Kidney (tissue), 14 donors: ENCODE measurements around the gene SLC5A5. TPM values are rescaled to one million over a fixed set of nuclear protein-coding genes. Genes with fewer than 3 reads are reported as not detected.

Source experiments
- DNase-seq, 5 donors: peaks; one replicate each; pipeline ENCODE4 v3.0.0-alpha.2; 2013 to 2020
- FAIRE-seq: peaks from 2 replicates; lab custom pipeline; 2012; peaks lifted over from hg19 to GRCh38; lab: Jason Lieb, UNC
- H3K27ac ChIP-seq, 2 donors: one replicate each; pipeline ENCODE4 v1.7.0; 2013; ENCODE audit warnings: low read depth in 2 of 2, low read length in 2 of 2, inconsistent platforms in 1 of 2
- H3K27me3 ChIP-seq: one replicate; pipeline ENCODE4 v1.7.1; 2013; ENCODE audit warnings: low read length, inconsistent platforms; ENCODE audit not compliant: control insufficient read depth, insufficient read depth
- H3K36me3 ChIP-seq, 3 donors: one replicate each; pipeline versions ENCODE4 v1.7.0 to v1.7.1; 2013; ENCODE audit warnings: low read length in 3 of 3, control low read depth in 1 of 3, inconsistent platforms in 1 of 3; ENCODE audit not compliant: insufficient read depth in 3 of 3, control insufficient read depth in 2 of 3
- H3K4me1 ChIP-seq, 3 donors: one replicate each; pipeline versions ENCODE4 v1.7.0 to v1.7.1; 2013; ENCODE audit warnings: low read length in 3 of 3, inconsistent platforms in 1 of 3, low read depth in 1 of 3; ENCODE audit not compliant: control insufficient read depth in 2 of 3, insufficient read depth in 2 of 3
- H3K4me3 ChIP-seq, 3 donors: one replicate each; pipeline versions ENCODE4 v1.7.0 to v1.8.1; 2013; ENCODE audit warnings: low read length in 3 of 3, control low read depth in 1 of 3, inconsistent platforms in 1 of 3
- H3K9ac ChIP-seq, 3 donors: one replicate each; pipeline versions ENCODE4 v1.7.0 to v1.7.1; 2013; ENCODE audit warnings: low read length in 3 of 3, control low read depth in 1 of 3, inconsistent platforms in 1 of 3
- H3K9me3 ChIP-seq, 3 donors: one replicate each; pipeline versions ENCODE4 v1.7.0 to v1.7.1; 2013; ENCODE audit warnings: low read length in 3 of 3, control low read depth in 1 of 3, inconsistent platforms in 1 of 3; ENCODE audit not compliant: control insufficient read depth in 2 of 3, insufficient read depth in 1 of 3
- CTCF ChIP-seq: IDR thresholded peaks from 3 replicates; pipeline ENCODE4 v1.5.1; 2012; ENCODE audit warnings: mild to moderate bottlenecking, moderate library complexity, borderline replicate concordance; ENCODE audit not compliant: insufficient read depth; ENCODE audit errors: extremely low read depth
- intact Hi-C: fragments of 100-400 bp; cut with DNase I; formaldehyde crosslinking; loops from one replicate; pipeline ENCODE4 v1.11.1; 2022
- polyA plus RNA-seq: library from polyadenylated mRNA; stranded (reverse); fragments of 350-450 nt; fragmentation: Illumina TruSeq; extraction: RNeasy Lipid Tissue Mini Kit (QIAGEN cat#74804); gene quantifications from one replicate; pipeline ENCODE4 v1.2.3, GENCODE V29; 2014; ENCODE audit warnings: low read depth, low replicate concordance; ENCODE audit not compliant: insufficient read depth
- total RNA-seq: library from RNA; stranded (reverse); fragmentation: NEBNext Ultra II Directional; extraction: Animal tissue kit (Norgen Biotek cat#: 25700); gene quantifications from one replicate; pipeline ENCODE4 v1.2.1, GENCODE V29; 2021
- donor health status: control.
- donor health status: control.
- donor health status: control.
- donor health status: control.
- donor health status: control.
- donor health status: DM: yes; HTN: yes; CAD: no.
- donor health status: Normal renal cell carcinoma (clear cell type).

SLC5A5 gene
- total and polyA plus RNA-seq, 2 donors from 2014 or later: 0.16 TPM; not detected in 1

- Histone ChIP-seq H3K4me3 (peak overlapping the region; percentile 63 to 94 (median 83)), H3K27ac (peak overlapping the region in 1 of 2 donors; percentile 90), H3K9me3 (no peaks in the 10 kb centered on the region), H3K9ac (peak overlapping the region; percentile 67 to 93 (median 89)), H3K27me3 (no peaks in the 10 kb centered on the region), H3K4me1 (peaks cover 0 to 12% (median 0%) of the 10 kb centered on the region in 3 donors), H3K36me3 (peaks cover 0 to 3% (median 0%) of the 10 kb centered on the region in 3 donors)
- TF ChIP-seq CTCF: no peak
- DNase-seq (no peak), FAIRE-seq (no peak)
- intact Hi-C loops: no loop called here
Measured at GRCh38 chr19:17933414-17934129, 61.8 kb downstream of the SLC5A5 start.

GRCh38 chr19:17936379-17936778, 64.6 kb downstream of the SLC5A5 start:
- Histone ChIP-seq H3K27me3 (no peaks in the 10 kb centered on the region), H3K9ac (no peak overlapping the region), H3K9me3 (no peaks in the 10 kb centered on the region), H3K4me3 (no peak overlapping the region), H3K36me3 (peaks cover 0 to 3% (median 0%) of the 10 kb centered on the region in 3 donors), H3K27ac (no peak overlapping the region), H3K4me1 (peaks cover 0 to 12% (median 0%) of the 10 kb centered on the region in 3 donors)
- FAIRE-seq: no peak
- intact Hi-C loops: no loop called here
- TF ChIP-seq CTCF: no peak
- no peak for DNase-seq

- Histone ChIP-seq H3K9me3 (no peaks in the 10 kb centered on the region), H3K4me3 (no peak overlapping the region), H3K27ac (no peak overlapping the region), H3K4me1 (peaks cover 0 to 6% (median 0%) of the 10 kb centered on the region in 3 donors), H3K27me3 (no peaks in the 10 kb centered on the region), H3K36me3 (peaks cover 0 to 3% (median 0%) of the 10 kb centered on the region in 3 donors), H3K9ac (no peak overlapping the region)
- FAIRE-seq: no peak
- intact Hi-C loops: no loop called here
- TF ChIP-seq CTCF: no peak
- DNase-seq: no peak
Measured at GRCh38 chr19:17937371-17937900, 65.7 kb downstream of the SLC5A5 start.
